NCI-H2196 (cell line): ENCODE results near the gene FBXO48.

ENCODE experiments used
- DNase-seq: peaks from one replicate; lab custom pipeline; 2025; ENCODE audit not compliant: unreplicated experiment; lab: John Stamatoyannopoulos, UW

The FBXO48 gene

DNA sequence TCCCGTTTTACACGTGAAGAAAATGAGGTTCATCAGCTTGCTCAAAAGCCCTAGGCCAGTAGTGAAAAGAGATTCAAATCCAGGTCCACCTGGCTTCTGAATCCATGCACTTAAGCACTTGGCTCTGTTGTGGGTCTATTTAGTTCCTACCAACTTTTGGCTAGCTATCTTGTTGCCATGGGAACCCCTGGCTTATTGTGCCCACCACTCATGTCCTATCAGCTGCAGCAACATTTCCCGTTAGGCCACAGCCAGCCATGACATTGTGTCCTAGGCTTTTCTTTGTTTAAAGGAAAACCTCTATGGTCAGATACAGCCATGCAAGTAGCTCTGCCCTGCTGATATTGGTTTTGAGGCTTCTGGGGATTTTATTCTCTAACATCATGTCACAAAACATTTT, 52.2 kb downstream of the FBXO48 start:
- DNase-seq, result no peak

DNA sequence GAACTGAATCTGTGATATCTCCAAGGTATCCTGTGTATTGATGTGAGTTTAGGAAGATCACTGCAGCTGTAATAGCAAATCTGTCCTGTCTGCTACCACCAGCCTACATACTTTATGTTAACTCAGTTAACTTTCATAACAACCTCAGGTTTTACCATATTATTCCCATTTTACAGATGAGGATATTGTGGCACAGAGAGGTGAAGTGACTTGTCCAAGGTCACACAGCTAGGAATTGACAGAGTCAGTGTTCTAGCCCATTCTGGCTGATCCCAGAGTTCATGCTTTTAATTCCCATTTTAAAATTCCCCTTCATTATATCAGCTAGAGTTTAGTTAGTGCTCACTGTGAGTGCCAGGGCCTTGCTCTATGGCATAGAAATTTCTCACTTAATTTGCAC, 52.6 kb downstream of the FBXO48 start:
- no peak for DNase-seq

DNA sequence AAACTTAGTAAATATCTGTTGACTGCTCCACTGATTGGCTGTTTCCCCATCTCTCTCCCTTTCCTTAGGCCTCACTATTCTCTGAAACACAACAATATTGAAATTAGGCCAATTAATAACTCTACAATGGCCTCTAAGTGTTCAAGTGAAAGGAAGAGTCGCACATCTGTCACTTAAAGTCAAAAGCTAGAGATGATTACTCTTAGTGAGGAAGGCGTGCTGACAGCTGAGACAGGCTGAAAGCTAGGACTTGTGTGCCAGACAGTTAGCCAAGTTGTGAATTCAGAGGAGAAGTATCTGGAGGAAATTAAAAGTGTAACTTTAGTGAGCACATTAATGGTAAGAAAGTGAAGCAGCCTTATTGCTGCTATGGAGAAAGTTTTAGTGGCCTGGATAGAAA, 53.6 kb downstream of the FBXO48 start:
- no peak for DNase-seq

DNA sequence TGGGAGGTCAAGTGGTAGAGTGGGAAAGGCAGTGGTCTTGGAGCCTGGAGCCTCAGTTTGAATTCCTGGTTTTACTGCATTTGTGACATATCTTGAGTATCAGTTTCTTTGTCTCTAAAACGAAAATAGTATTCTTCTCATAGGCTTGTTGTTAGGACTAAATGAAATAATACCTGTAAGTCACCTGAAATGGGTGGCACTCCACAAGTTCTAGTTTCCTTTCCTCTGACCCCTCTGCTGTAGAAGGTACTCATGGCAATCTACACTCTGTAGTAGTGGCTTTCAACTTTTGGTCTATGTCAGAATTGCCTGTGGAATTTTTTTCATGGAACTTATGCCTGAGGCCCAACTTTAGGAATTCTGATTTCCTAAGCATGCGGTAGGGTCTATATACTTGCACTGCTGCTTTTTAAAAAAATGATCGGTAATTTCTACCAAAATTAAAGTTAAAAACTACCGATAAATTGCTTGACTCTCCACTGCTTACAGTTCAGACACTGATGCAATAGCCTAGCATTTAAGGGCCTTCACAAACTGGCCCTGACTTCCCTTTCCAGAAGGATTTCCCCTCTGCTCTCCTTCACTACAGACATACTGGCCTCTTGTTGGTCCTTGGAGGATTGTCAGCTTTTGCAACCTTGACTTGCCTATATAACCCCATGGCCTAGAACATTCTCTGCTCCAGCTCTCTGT, 54.8 kb downstream of the FBXO48 start:
- no peak for DNase-seq

DNA sequence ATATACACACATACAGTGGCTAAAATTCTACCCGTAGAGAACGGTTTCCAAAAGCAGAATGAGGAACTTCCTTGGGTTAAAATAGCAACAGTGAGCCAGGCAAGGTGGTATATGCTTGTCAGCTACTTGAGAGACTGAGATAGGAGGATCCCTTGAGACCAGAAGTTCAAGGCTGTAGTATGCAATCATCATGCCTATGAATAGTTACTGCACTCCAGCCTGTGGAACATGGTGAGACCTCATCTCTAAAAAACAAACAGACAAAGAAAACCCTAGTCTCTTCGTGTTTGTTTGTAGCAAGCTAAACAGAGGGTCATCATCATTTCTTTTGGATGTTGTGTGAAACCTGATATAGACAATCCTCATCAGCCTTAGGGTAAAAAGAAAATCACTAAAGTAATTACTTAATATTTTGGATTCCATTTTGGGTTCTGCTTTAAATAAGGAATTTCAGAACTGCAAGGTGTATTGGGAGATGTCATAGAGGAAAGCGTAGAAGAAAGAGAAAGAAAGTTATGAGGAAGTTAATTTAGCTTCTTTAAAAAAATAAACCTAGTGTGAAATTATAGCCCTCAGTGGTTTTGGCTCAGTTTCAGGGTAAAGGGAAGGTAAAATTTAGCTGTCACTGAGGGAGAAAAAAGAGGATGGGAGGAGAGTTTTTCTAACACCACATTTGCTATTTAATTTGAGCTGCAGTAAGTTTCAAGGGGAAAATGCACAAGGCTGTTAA, 55.5 kb downstream of the FBXO48 start:
- no peak for DNase-seq
